HG03139 (cell line): Measurements from ENCODE around the gene MARF1.
"Not testable (repeated sequence)": the region's sequence is repeated elsewhere in the genome, so short reads cannot be mapped to it uniquely, and the experiment has no call there.

Source experiments
- ATAC-seq: cut with Tn5 transposase; IDR thresholded peaks from one replicate; pipeline ENCODE4 v1.9.1; 2021; ENCODE audit not compliant: unreplicated experiment

MARF1 gene

GRCh38 chr16:15621889-15622288 is 21.1 kb downstream of the MARF1 start:
- no peak for ATAC-seq

DNA sequence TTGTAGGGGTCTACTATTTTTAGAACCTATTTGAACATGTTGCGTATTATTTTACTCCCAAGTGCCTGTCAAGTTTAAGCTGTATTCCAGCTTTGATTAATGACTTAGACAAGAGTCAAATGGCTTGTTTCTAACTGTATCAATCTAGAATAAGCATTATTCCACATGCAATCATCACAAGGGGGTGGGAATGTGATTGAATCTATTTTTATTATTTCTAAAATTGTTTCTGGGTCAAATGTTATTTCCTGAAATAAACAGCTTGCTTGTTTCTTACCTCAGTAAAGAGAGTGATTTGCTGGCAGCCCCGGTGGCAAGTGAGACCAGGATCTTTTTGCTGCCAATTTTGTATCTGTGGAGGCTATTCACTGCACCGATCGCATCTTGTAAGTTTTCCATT is 21.5 kb downstream of the MARF1 start:
- ATAC-seq = no peak

- ATAC-seq = no peak
Measured at GRCh38 chr16:15620611-15621195, 22.3 kb downstream of the MARF1 start.

DNA sequence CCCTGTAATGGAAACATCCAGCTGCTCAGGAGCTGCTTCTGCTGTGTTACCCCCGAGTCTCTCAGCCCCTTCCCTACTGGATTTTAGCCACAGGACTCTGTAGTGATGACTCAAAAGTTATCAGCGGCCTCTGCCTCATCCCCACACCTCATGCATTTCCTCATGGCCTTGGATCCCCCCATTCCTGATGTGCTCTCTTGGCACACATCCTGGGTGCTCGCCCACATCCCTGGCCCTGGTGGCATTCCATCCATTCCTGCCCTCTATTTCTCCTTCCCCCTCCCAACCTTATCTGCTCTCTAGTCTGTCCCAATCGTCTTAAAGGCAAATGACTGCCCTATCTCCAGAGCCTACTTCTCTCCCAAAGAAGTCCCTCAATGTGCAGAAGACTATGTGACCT is 24.6 kb downstream of the MARF1 start:
- ATAC-seq = no peak

- no peak for ATAC-seq
Measured at GRCh38 chr16:15617901-15618300, 25.1 kb downstream of the MARF1 start.

DNA sequence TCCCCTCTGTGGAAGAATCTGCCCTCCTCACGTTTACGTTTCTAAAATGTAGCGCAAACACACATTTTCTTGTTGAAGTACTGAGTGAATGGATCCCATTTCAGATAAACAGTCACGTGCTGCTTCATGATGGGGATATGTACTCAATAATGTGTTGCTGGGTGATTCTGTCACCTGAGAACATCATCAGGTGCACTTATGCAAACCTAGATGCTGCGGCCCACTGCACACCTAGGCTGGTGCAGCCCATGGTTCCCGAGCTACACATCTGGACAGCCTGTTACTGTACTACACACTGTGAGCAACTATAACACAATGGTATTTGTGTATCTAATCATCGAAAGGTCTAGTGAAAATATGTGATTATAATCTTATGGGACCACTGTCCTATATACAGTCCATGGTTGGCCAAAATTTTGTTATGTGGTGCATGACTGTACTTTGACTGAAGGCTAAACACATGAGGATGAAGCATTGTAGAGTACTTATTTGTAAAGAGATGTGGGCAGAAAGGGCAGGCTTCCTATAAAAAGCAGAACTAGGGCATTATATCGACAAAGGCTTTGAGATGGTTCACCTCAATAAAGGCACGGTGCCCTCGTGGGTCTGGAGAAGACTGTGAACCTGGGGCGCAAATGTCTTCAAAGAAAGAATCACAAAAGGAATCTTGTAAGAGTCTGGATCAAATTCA is 26.3 kb downstream of the MARF1 start:
- no peak for ATAC-seq

- no peak for ATAC-seq
Measured at GRCh38 chr16:15616012-15616411, 26.9 kb downstream of the MARF1 start.

- no peak for ATAC-seq
Measured at GRCh38 chr16:15613676-15614075, 29.3 kb downstream of the MARF1 start.

- no peak for ATAC-seq
Measured at GRCh38 chr16:15611610-15612009, 31.3 kb downstream of the MARF1 start.

- no peak for ATAC-seq
Measured at GRCh38 chr16:15610369-15610871, 32.5 kb downstream of the MARF1 start.

DNA sequence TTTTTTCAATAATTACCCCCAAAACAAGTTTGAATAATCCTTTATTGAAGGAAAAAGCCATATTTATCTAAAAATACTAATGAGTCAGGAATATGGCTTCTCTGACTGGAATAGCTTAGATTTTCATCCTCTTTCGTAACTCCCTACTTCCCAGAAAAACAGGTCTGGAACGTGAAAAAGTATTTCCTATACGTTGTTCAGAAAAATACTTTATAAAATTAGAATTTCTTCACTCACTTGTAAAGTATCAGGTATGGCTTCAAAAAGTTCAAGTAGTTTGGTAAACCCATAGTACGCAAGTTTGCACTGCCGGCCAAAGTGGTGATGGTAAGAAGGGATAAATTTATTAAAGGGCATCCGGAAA is 33.7 kb downstream of the MARF1 start:
- ATAC-seq = no peak

GRCh38 chr16:15608398-15609285 is 34.3 kb downstream of the MARF1 start:
- ATAC-seq = no peak

DNA sequence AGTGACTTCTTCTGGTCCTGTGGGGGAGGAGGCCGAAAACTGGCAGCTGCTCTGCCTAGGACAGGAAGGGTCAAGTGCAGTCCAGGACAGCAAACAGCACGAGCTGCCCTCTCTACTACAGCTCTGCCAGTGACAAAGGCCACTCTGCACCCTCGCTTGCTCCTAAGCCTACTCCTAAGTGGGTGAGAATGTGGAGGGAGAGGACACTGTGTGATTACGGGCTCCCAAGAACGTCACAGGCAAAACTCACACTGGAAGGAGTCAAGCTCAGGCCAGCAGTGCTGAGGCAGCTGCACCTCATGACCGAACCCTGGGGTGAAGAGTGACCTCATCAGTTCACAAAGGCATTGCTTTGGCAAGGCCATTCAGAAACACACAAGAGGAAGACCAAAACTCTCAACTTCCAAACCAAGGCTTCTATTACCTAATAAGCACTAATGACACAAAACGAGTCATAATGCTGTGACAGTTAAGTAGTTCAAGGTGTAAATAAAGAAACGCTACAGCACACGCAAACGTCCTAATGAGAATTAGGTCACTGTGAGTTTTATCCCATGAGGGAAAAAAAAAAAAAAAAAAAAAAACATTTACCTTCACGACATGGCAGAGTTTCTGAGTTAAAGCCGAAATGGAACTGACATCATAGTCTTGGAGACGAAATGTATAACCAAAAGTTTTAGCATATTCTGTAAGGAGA is 35.1 kb downstream of the MARF1 start:
- ATAC-seq = no peak

GRCh38 chr16:15607221-15607699 is 35.7 kb downstream of the MARF1 start:
- not testable (repeated sequence) for ATAC-seq

DNA sequence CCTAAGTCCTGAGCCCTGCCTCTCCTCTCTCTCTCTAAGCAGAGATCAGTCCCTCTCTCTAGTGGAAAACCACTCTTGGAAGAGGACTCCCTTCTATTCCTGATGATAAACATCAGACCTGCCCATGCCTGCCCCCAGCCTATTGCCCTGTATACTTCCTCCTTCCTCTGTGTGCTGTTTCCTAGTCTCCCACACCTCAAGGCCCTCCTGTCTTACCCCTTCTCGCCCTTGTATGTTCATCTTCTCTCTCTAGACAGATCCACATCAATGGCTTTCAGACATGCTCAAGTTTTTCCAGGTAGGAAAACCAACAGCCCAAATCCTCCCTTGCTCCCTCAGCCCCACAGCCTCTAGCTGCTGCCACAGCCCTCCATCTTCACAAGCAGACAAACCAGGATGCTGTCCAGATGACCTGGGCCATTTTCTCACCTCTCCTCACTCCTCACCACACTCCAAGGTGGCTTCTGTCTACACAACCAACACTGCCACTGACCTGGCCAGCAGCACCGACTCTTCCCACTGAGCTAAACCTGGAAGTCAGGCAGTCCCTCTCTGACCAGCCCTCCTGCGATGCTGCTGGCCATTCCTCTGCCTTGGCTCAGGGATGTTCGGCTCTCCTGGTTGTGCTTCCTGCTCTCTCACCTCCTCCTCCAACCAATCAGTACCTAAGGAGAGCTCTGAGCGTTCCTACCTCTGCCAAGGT is 36.3 kb downstream of the MARF1 start:
- ATAC-seq = no peak

- ATAC-seq = no peak
Measured at GRCh38 chr16:15605839-15606517, 37.0 kb downstream of the MARF1 start.

GRCh38 chr16:15604460-15605440 is 38.2 kb downstream of the MARF1 start:
- no peak for ATAC-seq

GRCh38 chr16:15602285-15603044 is 40.5 kb downstream of the MARF1 start:
- no peak for ATAC-seq
